GM12892 (cell line): ENCODE data around the gene TMEM208.

ENCODE experiments used
- POLR2A ChIP-seq: IDR thresholded peaks from 2 replicates; pipeline ENCODE4 v1.6.1; 2011; ENCODE audit warnings: low read depth, low read length, control low read depth
- TAF1 ChIP-seq: IDR thresholded peaks from 2 replicates; pipeline ENCODE4 v1.6.1; 2011; ENCODE audit warnings: low read depth, mild to moderate bottlenecking, control low read depth, low read length, borderline replicate concordance

GRCh38 chr16:67183284-67183626 lies 43.7 kb upstream of the TMEM208 start:
- TF ChIP-seq POLR2A: no peak
- TF ChIP-seq TAF1: no peak
